Measurements from ENCODE around the gene GGA2. TPM values are rescaled to one million over a fixed set of nuclear protein-coding genes. Genes with fewer than 3 reads are reported as not detected.
"Not testable (repeated sequence)": the region's sequence is repeated elsewhere in the genome, so short reads cannot be mapped to it uniquely, and the experiment has no call there.

GGA2 gene
- total RNA-seq, 1 donor from 2014 or later = 89.9 TPM

DNA sequence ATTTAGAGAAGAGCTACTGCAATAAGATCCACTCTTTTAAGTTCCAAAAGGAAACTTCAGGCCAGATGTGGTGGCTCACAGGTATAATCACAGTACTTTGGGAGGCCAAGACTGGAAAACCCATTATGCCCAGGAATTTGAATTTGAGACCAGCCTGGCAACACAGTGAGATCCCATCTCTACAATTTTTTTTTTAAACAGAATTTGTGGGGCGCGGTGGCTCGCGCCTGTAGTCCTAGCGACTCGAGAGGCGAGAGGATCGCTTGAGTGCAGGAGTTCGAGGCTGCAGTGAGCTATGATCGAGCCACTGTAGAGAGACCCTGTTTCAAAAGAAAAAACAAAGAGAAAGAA, 58.1 kb downstream of the GGA2 start:
- Mint-ChIP-seq H3K4me3 (ENCODE audit: low read depth) (peak overlapping the region; percentile 86), H3K9me3 (ENCODE audit: low read depth) (no peaks in the 10 kb centered on the region), H3K36me3 (ENCODE audit: insufficient read depth) (peaks cover 2% of the 10 kb centered on the region), H3K27me3 (no peaks in the 10 kb centered on the region), H3K4me1 (ENCODE audit: low read depth) (peaks cover 8% of the 10 kb centered on the region), H3K27ac (peak overlapping the region; percentile 93)
- DNase-seq (ENCODE audit: low spot score, unreplicated experiment) = no peak
- no peak for TF ChIP-seq CTCF (IDR thresholded peaks at IDR 0.05; ENCODE audit: unreplicated experiment)

GRCh38 chr16:23448392-23448791, 61.9 kb downstream of the GGA2 start:
- H3K27ac Mint-ChIP-seq = peak overlapping the region; percentile 2
- H3K4me1 Mint-ChIP-seq (ENCODE audit: low read depth) = peaks cover 2% of the 10 kb centered on the region
- peaks cover 1% of the 10 kb centered on the region for H3K36me3 Mint-ChIP-seq (ENCODE audit: insufficient read depth)
- no peak for DNase-seq (ENCODE audit: low spot score, unreplicated experiment)
- H3K27me3 Mint-ChIP-seq = no peaks in the 10 kb centered on the region
- H3K4me3 Mint-ChIP-seq (ENCODE audit: low read depth) = no peak overlapping the region
- no peak for TF ChIP-seq CTCF (IDR thresholded peaks at IDR 0.05; ENCODE audit: unreplicated experiment)
- H3K9me3 Mint-ChIP-seq (ENCODE audit: low read depth) = no peaks in the 10 kb centered on the region

DNA sequence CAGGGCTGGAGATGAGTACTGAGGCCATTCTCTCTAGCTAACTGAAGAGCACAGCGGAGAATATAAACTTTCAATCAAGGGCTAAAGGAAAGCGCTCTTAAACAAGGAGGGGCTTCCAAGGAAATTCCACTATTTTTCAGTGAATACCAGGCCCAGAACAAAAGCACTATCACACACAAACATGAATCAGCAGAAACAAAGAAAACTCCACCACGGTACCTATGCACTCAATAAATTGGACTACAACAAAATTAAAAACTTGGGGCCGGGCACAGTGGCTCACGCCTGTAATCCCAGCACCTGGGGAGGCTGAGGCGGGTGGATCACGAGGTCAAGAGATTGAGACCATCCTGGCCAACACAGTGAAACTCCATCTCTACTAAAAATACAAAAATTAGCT, 72.8 kb downstream of the GGA2 start:
- not testable (repeated sequence) for H3K27ac Mint-ChIP-seq, H3K27me3 Mint-ChIP-seq

GRCh38 chr16:23436951-23437350, 73.3 kb downstream of the GGA2 start:
- TF ChIP-seq CTCF (IDR thresholded peaks at IDR 0.05; ENCODE audit: unreplicated experiment) = no peak
- Mint-ChIP-seq H3K27me3 (no peaks in the 10 kb centered on the region), H3K9me3 (ENCODE audit: low read depth) (no peaks in the 10 kb centered on the region), H3K36me3 (ENCODE audit: insufficient read depth) (peaks cover 12% of the 10 kb centered on the region), H3K4me3 (ENCODE audit: low read depth) (no peak overlapping the region), H3K27ac (no peak overlapping the region), H3K4me1 (ENCODE audit: low read depth) (peaks cover 2% of the 10 kb centered on the region)
- DNase-seq (ENCODE audit: low spot score, unreplicated experiment) = no peak

More for the DNA sequence above, 72.8 kb downstream of the GGA2 start:
- not testable (repeated sequence) for H3K4me1 Mint-ChIP-seq (ENCODE audit: low read depth); H3K9me3 Mint-ChIP-seq (ENCODE audit: low read depth); DNase-seq (ENCODE audit: low spot score, unreplicated experiment); H3K4me3 Mint-ChIP-seq (ENCODE audit: low read depth)
- H3K36me3 Mint-ChIP-seq (ENCODE audit: insufficient read depth) = peaks cover 12% of the 10 kb centered on the region

- peaks cover 2% of the 10 kb centered on the region for H3K4me1 Mint-ChIP-seq (ENCODE audit: low read depth)
- H3K4me3 Mint-ChIP-seq (ENCODE audit: low read depth) = no peak overlapping the region
- peaks cover 11% of the 10 kb centered on the region for H3K36me3 Mint-ChIP-seq (ENCODE audit: insufficient read depth)
- peak; percentile 42 for DNase-seq (ENCODE audit: low spot score, unreplicated experiment)
- TF ChIP-seq CTCF (IDR thresholded peaks at IDR 0.05; ENCODE audit: unreplicated experiment) = peak; percentile 88
- no peaks in the 10 kb centered on the region for H3K27me3 Mint-ChIP-seq
- no peak overlapping the region for H3K27ac Mint-ChIP-seq
- no peaks in the 10 kb centered on the region for H3K9me3 Mint-ChIP-seq (ENCODE audit: low read depth)
Measured at GRCh38 chr16:23435500-23435899, 74.8 kb downstream of the GGA2 start.

DNA sequence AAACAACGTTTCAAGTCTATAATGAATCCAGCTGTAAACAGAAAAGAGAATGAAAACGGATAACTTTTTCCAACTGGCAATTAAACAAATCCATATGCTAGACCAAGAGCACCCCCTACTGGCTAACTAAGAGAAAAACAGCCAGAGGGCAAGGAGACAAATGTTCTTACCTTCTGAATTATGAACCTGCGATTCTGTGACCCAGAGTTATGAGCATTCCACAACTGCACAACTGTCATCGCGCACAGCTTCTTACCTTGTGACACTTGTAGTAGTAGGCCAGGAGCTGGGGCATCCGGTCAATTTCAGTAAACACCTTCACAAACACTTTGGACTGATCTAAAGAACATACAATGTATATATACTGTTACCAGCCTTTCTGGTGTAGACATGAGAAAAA, 75.9 kb downstream of the GGA2 start:
- Mint-ChIP-seq H3K36me3 (ENCODE audit: insufficient read depth) (peaks cover 15% of the 10 kb centered on the region), H3K4me3 (ENCODE audit: low read depth) (no peak overlapping the region), H3K27ac (no peak overlapping the region), H3K27me3 (no peaks in the 10 kb centered on the region), H3K4me1 (ENCODE audit: low read depth) (peaks cover 2% of the 10 kb centered on the region), H3K9me3 (ENCODE audit: low read depth) (no peaks in the 10 kb centered on the region)
- peak; percentile 90 for TF ChIP-seq CTCF (IDR thresholded peaks at IDR 0.05; ENCODE audit: unreplicated experiment)
- DNase-seq (ENCODE audit: low spot score, unreplicated experiment) = no peak

Measured in progenitor cell of endocrine pancreas (in vitro differentiated cells).